OCI-LY7 (cell line): ENCODE measurements around the gene NPR3. TPM values are rescaled to one million over a fixed set of nuclear protein-coding genes. Genes with fewer than 3 reads are reported as not detected.

Source experiments
- BruUV-seq: library from RNA; stranded (reverse); fragments of 400-500 nt; replicated peaks from 2 replicates; lab custom pipeline; 2021; lab: Mats Ljungman, UMichigan
- CTCF ChIA-PET: fragments of 300-600 bp; sonication (Branson Sonifier 250); formaldehyde crosslinking; loops from one replicate; lab custom pipeline; 2022; ENCODE audit warnings: antibody characterized with exemption; ENCODE audit not compliant: unreplicated experiment; lab: Charles Lee
- POLR2A ChIA-PET: fragments of 300-600 bp; sonication (Branson Sonifier 250); formaldehyde crosslinking; loops from one replicate; lab custom pipeline; 2022; ENCODE audit warnings: antibody characterized with exemption; lab: Charles Lee
- DNase-seq: peaks from one replicate; pipeline ENCODE4 v3.0.0-alpha.2; 2015; ENCODE audit warnings: low spot score
- H2AFZ ChIP-seq: fragments of 200-600 bp; sonication (generic), shearing (Covaris generic); 2 replicates; pipeline ENCODE4 v1.6.1; 2014; ENCODE audit warnings: mild to moderate bottlenecking, antibody characterized with exemption, low read length, moderate library complexity
- H3K27ac ChIP-seq: fragments of 200-600 bp; sonication (generic); 2 replicates; pipeline ENCODE4 v1.5.1; 2014; ENCODE audit warnings: mixed run types, low read depth, mild to moderate bottlenecking, moderate library complexity, low read length, inconsistent platforms; ENCODE audit not compliant: poor library complexity, severe bottlenecking
- H3K36me3 ChIP-seq: fragments of 200-600 bp; sonication (generic); 2 replicates; pipeline ENCODE4 v1.6.1; 2014; ENCODE audit warnings: mild to moderate bottlenecking, antibody characterized with exemption, low read length, moderate library complexity, mixed read lengths; ENCODE audit not compliant: insufficient read depth
- H3K4me1 ChIP-seq: fragments of 200-600 bp; sonication (generic); 2 replicates; pipeline ENCODE4 v1.5.1; 2014; ENCODE audit warnings: mild to moderate bottlenecking, low read length; ENCODE audit not compliant: insufficient read depth, poor library complexity, severe bottlenecking
- H3K4me2 ChIP-seq: fragments of 200-600 bp; sonication (generic); 2 replicates; pipeline ENCODE4 v1.6.1; 2014; ENCODE audit warnings: mild to moderate bottlenecking, low read length
- H3K4me3 ChIP-seq: fragments of 200-600 bp; sonication (generic); 2 replicates; pipeline ENCODE4 v1.5.1; 2014; ENCODE audit warnings: mild to moderate bottlenecking, low read depth, low read length; ENCODE audit not compliant: poor library complexity, severe bottlenecking
- H3K79me2 ChIP-seq: fragments of 200-600 bp; sonication (generic); 2 replicates; pipeline ENCODE4 v1.6.1; 2016; ENCODE audit warnings: low read depth, mild to moderate bottlenecking, low read length, moderate library complexity, mixed read lengths; ENCODE audit not compliant: insufficient read depth
- H3K9me2 ChIP-seq: fragments of 200-600 bp; sonication (generic); 2 replicates; pipeline ENCODE4 v1.6.1; 2016; ENCODE audit warnings: mild to moderate bottlenecking, low read length, mixed read lengths; ENCODE audit not compliant: insufficient read depth
- H3K9me3 ChIP-seq: fragments of 200-600 bp; sonication (generic); 2 replicates; pipeline ENCODE4 v1.6.1; 2014; ENCODE audit warnings: mild to moderate bottlenecking, mixed run types, low read length, mixed read lengths
- H4K20me1 ChIP-seq: fragments of 200-600 bp; sonication (generic); 2 replicates; pipeline ENCODE4 v1.6.1; 2014; ENCODE audit warnings: mild to moderate bottlenecking, antibody characterized with exemption, low read length, moderate library complexity, mixed read lengths; ENCODE audit not compliant: insufficient read depth
- EZH2phosphoT487 ChIP-seq: fragments of 200-600 bp; sonication (generic); IDR thresholded peaks from 2 replicates; pipeline ENCODE4 v1.6.1; 2018; ENCODE audit warnings: low read depth, borderline replicate concordance, mild to moderate bottlenecking, mixed run types, antibody characterized with exemption, low read length, moderate library complexity, mixed read lengths
- intact Hi-C: fragments of 100-400 bp; cut with micrococcal nuclease; formaldehyde crosslinking; loops from one replicate; pipeline ENCODE4 v1.10.0; 2022; ENCODE audit not compliant: unreplicated experiment
- total RNA-seq, 2 experiments: library from RNA; depleted of rRNA in 1 of 2; stranded (reverse); fragments of >200 nt in 1 of 2; shearing (Covaris generic) in 1 of 2; gene quantifications; 2 replicates each; pipeline ENCODE4 v1.2.3, GENCODE V29; 2014 to 2022
- TF ChIP-seq, protein P1 (sequence below): fragments of 200-600 bp; sonication (generic); conservative IDR thresholded peaks from 2 replicates; pipeline ENCODE4 v1.5.1; 2014; ENCODE audit warnings: mild to moderate bottlenecking, antibody characterized with exemption, low read length, moderate library complexity, mixed read lengths

The NPR3 gene
- total RNA-seq, 2 experiments from 2014 or later, result not detected

- Histone ChIP-seq H3K4me1 (no peaks in the 10 kb centered on the region), H3K4me2 (no peak overlapping the region), H3K79me2 (no peaks in the 10 kb centered on the region), H3K4me3 (no peak overlapping the region), H3K9me3 (no peaks in the 10 kb centered on the region), H3K9me2 (no peaks in the 10 kb centered on the region), H2AFZ (no peak overlapping the region), H3K27ac (no peak overlapping the region), H3K36me3 (no peaks in the 10 kb centered on the region), H4K20me1 (no peaks in the 10 kb centered on the region)
- POLR2A ChIA-PET, result interaction anchor here (0.6 to 0.7 kb wide), 2 partner anchors 528 to 748 kb away, joined by 3 read pairs; no protein-coding TSS in a partner anchor
- TF ChIP-seq, protein P1, sequence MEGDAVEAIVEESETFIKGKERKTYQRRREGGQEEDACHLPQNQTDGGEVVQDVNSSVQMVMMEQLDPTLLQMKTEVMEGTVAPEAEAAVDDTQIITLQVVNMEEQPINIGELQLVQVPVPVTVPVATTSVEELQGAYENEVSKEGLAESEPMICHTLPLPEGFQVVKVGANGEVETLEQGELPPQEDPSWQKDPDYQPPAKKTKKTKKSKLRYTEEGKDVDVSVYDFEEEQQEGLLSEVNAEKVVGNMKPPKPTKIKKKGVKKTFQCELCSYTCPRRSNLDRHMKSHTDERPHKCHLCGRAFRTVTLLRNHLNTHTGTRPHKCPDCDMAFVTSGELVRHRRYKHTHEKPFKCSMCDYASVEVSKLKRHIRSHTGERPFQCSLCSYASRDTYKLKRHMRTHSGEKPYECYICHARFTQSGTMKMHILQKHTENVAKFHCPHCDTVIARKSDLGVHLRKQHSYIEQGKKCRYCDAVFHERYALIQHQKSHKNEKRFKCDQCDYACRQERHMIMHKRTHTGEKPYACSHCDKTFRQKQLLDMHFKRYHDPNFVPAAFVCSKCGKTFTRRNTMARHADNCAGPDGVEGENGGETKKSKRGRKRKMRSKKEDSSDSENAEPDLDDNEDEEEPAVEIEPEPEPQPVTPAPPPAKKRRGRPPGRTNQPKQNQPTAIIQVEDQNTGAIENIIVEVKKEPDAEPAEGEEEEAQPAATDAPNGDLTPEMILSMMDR, result no peak
- no peak for TF ChIP-seq EZH2phosphoT487
- no peak for DNase-seq
- intact Hi-C loops, result no loop called here
- BruUV-seq, result no TSS peak
- CTCF ChIA-PET, result no interaction called here
Observed at GRCh38 chr5:32724526-32724925, 13.4 kb downstream of the NPR3 start.

DNA sequence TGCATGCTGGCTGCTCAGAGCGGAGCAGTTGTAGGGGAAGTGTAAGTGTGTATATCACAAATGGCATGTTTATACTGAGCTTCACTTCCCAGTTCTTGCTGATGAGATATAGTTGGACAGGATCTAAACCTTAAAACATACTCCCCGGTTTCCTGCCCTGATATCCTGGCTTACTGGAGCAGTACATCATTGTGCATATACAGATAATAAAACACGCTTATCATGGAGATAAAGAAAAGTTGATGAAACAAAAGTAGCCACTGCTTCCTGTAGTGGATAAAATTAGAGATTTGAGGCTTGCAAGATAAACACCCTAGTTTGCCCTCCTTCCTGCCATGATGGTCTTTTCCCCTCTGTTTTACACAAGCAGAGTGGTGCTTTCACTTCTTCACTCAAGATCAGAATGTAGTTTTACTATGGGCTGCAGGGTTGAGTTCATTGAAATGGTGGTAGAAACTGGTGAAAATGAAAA lies 15.0 kb downstream of the NPR3 start:
- H3K9me2 ChIP-seq, result no peaks in the 10 kb centered on the region
- ChIA-PET CTCF (no interaction called here), POLR2A (no interaction called here)
- no peak overlapping the region for H3K4me3 ChIP-seq
- H4K20me1 ChIP-seq, result no peaks in the 10 kb centered on the region
- no peaks in the 10 kb centered on the region for H3K4me1 ChIP-seq
- no peak for DNase-seq
- no peaks in the 10 kb centered on the region for H3K79me2 ChIP-seq
- TF ChIP-seq, protein P1, result no peak
- no peak for TF ChIP-seq EZH2phosphoT487
- intact Hi-C loops, result no loop called here
- H3K9me3 ChIP-seq, result no peaks in the 10 kb centered on the region
- H3K27ac ChIP-seq, result no peak overlapping the region
- H2AFZ ChIP-seq, result no peak overlapping the region
- H3K4me2 ChIP-seq, result no peak overlapping the region
- no peaks in the 10 kb centered on the region for H3K36me3 ChIP-seq
- BruUV-seq, result no TSS peak

GRCh38 chr5:32729651-32730050 lies 18.5 kb downstream of the NPR3 start:
- H3K9me2 ChIP-seq, result no peaks in the 10 kb centered on the region
- H3K9me3 ChIP-seq, result no peaks in the 10 kb centered on the region
- no peaks in the 10 kb centered on the region for H3K36me3 ChIP-seq
- H4K20me1 ChIP-seq, result no peaks in the 10 kb centered on the region
- H3K4me2 ChIP-seq, result no peak overlapping the region
- ChIA-PET POLR2A (no interaction called here), CTCF (no interaction called here)
- H2AFZ ChIP-seq, result no peak overlapping the region
- intact Hi-C loops, result no loop called here
- TF ChIP-seq, protein P1, result no peak
- no peak for TF ChIP-seq EZH2phosphoT487
- H3K4me1 ChIP-seq, result no peaks in the 10 kb centered on the region
- BruUV-seq, result no TSS peak
- no peak for DNase-seq
- no peak overlapping the region for H3K27ac ChIP-seq
- H3K79me2 ChIP-seq, result no peaks in the 10 kb centered on the region
- H3K4me3 ChIP-seq, result no peak overlapping the region
